Left cardiac atrium (tissue), 4 donors: ENCODE results near the gene ZNF518B. TPM values are rescaled to one million over a fixed set of nuclear protein-coding genes. Genes with fewer than 3 reads are reported as not detected.
A peak's percentile ranks its signal among the peaks of the same experiment; 100 is the strongest.

Source experiments
- ATAC-seq, 2 donors: fragments of 200-7000 bp; cut with Tn5 transposase; one replicate each; pipeline ENCODE4 v1.9.1; 2020; ENCODE audit warnings: mild to moderate bottlenecking in 2 of 2, moderate library complexity in 2 of 2
- DNase-seq: peaks from one replicate; pipeline ENCODE4 v3.0.0-alpha.2; 2020
- intact Hi-C, 2 donors: fragments of 100-400 bp; cut with DNase I; formaldehyde crosslinking; loops; one replicate each; pipeline versions ENCODE4 v1.14.1 to v1.15.1; 2022 to 2023
- long read RNA-seq: library from polyadenylated mRNA; unstranded; transcript quantifications from one replicate; pipeline ENCODE4 v2.0.0, GENCODE V29; 2021
- total RNA-seq, 2 donors: library from RNA; stranded (reverse); fragmentation: NEBNext Ultra II Directional; extraction: Animal tissue kit (Norgen Biotek cat#: 25700); gene quantifications; one replicate each; pipeline ENCODE4 v1.2.1, GENCODE V29; 2021
- donor health status: DM: no; HTN: yes; CAD: no.
- donor health status: DM: no; HTN: yes; CAD: no; lungs with severe emphysema.
- donor health status: DM: yes; HTN: yes; CAD: no.
- donor health status: Dilated cardiomyopathy.

ZNF518B gene
- total RNA-seq: 10 to 100 TPM; 24.2 to 29.7 TPM
- long read RNA-seq, full-length matches to known transcripts: 4 of 9 reads
- long read RNA-seq, partial matches to known transcripts: 0 of 9 reads
- long read RNA-seq, other reads (novel, unspliced or antisense): 5 of 9 reads

- ATAC-seq (peak; percentile 87 to 89), DNase-seq (peak; percentile 76)
- intact Hi-C loops: no loop called here
These were observed at the start of gene ZNF518B for GRCh38 chr4:10457255-10457801. Gene ZNF518B (minus strand): TSS chr4:10457426. CDS start chr4:10446328, 11,098 bp downstream.

- no peak for ATAC-seq
- DNase-seq: no peak
- intact Hi-C loops: no loop called here
These were observed 48.9 kb upstream of the ZNF518B start for GRCh38 chr4:10506077-10506476.

GRCh38 chr4:10504570-10505179 is 47.4 kb upstream of the ZNF518B start:
- ATAC-seq: no peak
- intact Hi-C loops: no loop called here
- DNase-seq: no peak

- DNase-seq (no peak), ATAC-seq (no peak)
- intact Hi-C loops: no loop called here
These were observed 45.5 kb upstream of the ZNF518B start for GRCh38 chr4:10502717-10503116.

- ATAC-seq (no peak), DNase-seq (no peak)
- intact Hi-C loops: no loop called here
These were observed 43.5 kb upstream of the ZNF518B start for GRCh38 chr4:10500776-10501175.

GRCh38 chr4:10496200-10496599 is 39.0 kb upstream of the ZNF518B start:
- intact Hi-C loops: no loop called here
- ATAC-seq: no peak
- DNase-seq: no peak

GRCh38 chr4:10495651-10496050 is 38.4 kb upstream of the ZNF518B start:
- ATAC-seq (no peak), DNase-seq (no peak)
- intact Hi-C loops: no loop called here

- intact Hi-C loops: no loop called here
These were observed 35.2 kb upstream of the ZNF518B start for GRCh38 chr4:10492464-10492863.

GRCh38 chr4:10491401-10491800 is 34.2 kb upstream of the ZNF518B start:
- no peak for ATAC-seq
- no peak for DNase-seq
- intact Hi-C loops: no loop called here

More at GRCh38 chr4:10492464-10492863, 35.2 kb upstream of the ZNF518B start:
- ATAC-seq (no peak), DNase-seq (no peak)

- intact Hi-C loops: no loop called here
- ATAC-seq (no peak), DNase-seq (no peak)
These were observed 33.8 kb upstream of the ZNF518B start for GRCh38 chr4:10490996-10491395.

- DNase-seq (no peak), ATAC-seq (no peak)
- intact Hi-C loops: no loop called here
These were observed 25.7 kb upstream of the ZNF518B start for GRCh38 chr4:10482913-10483312.

GRCh38 chr4:10480616-10481015 is 23.4 kb upstream of the ZNF518B start:
- intact Hi-C loops: no loop called here
- ATAC-seq (no peak), DNase-seq (no peak)

- ATAC-seq (no peak), DNase-seq (no peak)
- intact Hi-C loops: no loop called here
These were observed 21.4 kb upstream of the ZNF518B start for GRCh38 chr4:10478621-10479020.

GRCh38 chr4:10470505-10470904 is 13.3 kb upstream of the ZNF518B start:
- ATAC-seq: no peak
- intact Hi-C loops: no loop called here
- DNase-seq: no peak

GRCh38 chr4:10466161-10466560 is 8.9 kb upstream of the ZNF518B start:
- DNase-seq: no peak
- intact Hi-C loops: no loop called here
- ATAC-seq: no peak

GRCh38 chr4:10462876-10463275 is 5.7 kb upstream of the ZNF518B start:
- ATAC-seq: no peak
- DNase-seq: no peak
- intact Hi-C loops: no loop called here

GRCh38 chr4:10461850-10462400 is 4.7 kb upstream of the ZNF518B start:
- ATAC-seq (no peak), DNase-seq (no peak)
- intact Hi-C loops: no loop called here

GRCh38 chr4:10461091-10461849 is 4.0 kb upstream of the ZNF518B start:
- DNase-seq: peak; percentile 68
- intact Hi-C loops: no loop called here
- ATAC-seq: peak; percentile 86 to 93

GRCh38 chr4:10460313-10461047 is 3.3 kb upstream of the ZNF518B start:
- ATAC-seq: no peak
- intact Hi-C loops: no loop called here
- no peak for DNase-seq
